GM19372 (cell line): ENCODE measurements around the gene TTC34.
"Not testable (repeated sequence)": the region's sequence is repeated elsewhere in the genome, so short reads cannot be mapped to it uniquely, and the experiment has no call there.

Experiments
- ATAC-seq: cut with Tn5 transposase; IDR thresholded peaks from one replicate; pipeline ENCODE4 v1.9.1; 2021; ENCODE audit warnings: mild to moderate bottlenecking, low read depth, moderate library complexity; ENCODE audit not compliant: unreplicated experiment

TTC34 gene

GRCh38 chr1:2684878-2685277 lies 116.6 kb downstream of the TTC34 start:
- ATAC-seq, result not testable (repeated sequence)

DNA sequence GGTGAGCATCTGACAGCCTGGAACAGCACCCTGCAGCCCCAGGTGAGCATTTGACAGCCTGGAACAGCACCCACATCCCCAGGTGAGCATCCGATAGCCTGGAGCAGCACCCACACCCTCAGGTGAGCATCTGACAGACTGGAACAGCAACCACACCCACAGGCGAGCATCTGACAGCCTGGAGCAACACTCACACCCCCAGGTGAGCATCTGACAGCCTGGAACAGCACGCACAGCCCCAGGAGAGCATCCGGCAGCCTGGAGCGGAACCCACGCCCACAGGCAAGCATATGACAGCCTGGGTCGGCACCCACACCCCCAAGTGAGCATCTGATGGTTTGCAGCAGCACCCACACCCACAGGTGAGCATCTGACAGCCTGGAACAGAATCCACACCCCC lies 117.5 kb downstream of the TTC34 start:
- ATAC-seq, result not testable (repeated sequence)

DNA sequence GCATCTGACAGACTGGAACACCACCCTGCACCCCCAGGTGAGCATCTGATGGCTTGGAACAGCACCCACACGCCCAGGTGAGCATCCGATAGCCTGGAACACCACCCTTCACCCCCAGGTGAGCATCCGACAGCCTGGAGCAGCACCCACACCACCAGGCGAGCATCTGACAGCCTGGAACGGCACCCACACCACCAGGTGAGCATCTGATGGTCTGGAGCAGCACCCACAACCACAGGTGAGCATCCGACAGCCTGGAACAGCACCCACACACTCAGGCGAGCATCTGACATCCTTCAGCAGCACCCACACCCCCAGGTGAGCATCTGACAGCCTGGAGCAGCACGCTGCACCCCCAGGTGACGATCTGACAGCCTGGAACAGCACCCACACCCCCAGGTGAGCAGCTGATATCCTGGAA lies 118.2 kb downstream of the TTC34 start:
- not testable (repeated sequence) for ATAC-seq

- ATAC-seq, result not testable (repeated sequence)
Observed at GRCh38 chr1:2682879-2683278, 118.6 kb downstream of the TTC34 start.

DNA sequence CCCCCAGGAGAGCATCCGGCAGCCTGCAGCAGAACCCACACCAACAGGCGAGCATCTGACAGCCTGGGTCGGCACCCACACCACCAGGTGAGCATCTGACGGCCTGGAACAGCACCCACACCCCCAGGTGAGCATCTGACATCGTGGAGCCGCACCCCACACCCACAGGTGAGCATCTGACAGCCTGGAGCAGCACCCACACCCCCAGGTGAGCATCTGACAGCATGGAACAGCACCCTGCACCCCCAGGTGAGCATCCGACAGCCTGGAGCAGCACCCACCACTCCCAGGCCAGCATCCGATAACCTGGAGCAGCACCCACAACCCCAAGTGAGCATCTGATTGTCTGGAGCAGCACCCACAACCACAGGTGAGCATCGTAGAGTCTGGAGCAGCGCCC lies 124.8 kb downstream of the TTC34 start:
- ATAC-seq, result not testable (repeated sequence)

GRCh38 chr1:2671656-2672055 lies 129.8 kb downstream of the TTC34 start:
- not testable (repeated sequence) for ATAC-seq

GRCh38 chr1:2659806-2660205 lies 141.7 kb downstream of the TTC34 start:
- not testable (repeated sequence) for ATAC-seq

GRCh38 chr1:2657909-2658308 lies 143.6 kb downstream of the TTC34 start:
- not testable (repeated sequence) for ATAC-seq

DNA sequence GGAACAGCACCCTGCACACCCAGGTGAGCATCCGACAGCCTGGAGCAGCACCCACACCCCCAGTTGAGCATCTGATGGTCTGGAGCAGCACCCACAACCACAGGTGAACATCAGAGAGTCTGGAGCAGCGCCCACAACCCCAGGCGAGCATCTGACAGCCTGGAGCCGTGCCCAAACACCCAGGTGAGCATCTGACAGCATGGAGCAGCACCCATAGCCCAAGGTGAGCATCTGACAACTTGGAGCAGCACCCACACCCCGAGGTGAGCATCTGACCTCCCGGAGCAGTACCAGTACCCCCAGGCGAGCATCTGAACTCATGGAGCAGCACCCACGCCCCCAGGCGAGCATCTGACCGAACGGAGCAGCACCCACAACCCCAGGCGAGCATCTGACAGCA lies 144.4 kb downstream of the TTC34 start:
- not testable (repeated sequence) for ATAC-seq

- ATAC-seq, result not testable (repeated sequence)
Observed at GRCh38 chr1:2655598-2656434, 145.7 kb downstream of the TTC34 start.

DNA sequence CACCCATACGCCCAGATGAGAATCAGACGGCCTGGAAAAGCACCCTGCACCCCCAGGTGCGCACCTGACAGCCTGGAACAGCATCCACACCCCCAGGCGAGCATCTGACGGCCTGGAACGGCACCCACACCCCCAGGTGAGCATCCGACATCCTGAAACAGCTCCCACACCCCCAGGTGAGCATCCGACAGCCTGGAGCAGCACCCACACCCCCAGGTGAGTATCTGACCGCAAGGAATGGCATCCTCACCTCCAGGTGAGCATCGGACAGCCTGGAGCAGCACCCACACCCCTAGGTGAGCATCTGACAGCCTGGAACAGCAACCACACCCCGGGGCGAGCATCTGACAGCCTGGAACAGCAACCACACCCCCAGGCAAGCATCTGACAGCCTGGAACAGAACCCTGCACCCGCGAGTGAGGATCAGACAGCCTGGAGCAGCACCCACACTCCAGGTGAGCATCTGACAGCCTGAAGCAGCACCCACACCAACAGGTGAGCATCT lies 147.0 kb downstream of the TTC34 start:
- ATAC-seq, result not testable (repeated sequence)

DNA sequence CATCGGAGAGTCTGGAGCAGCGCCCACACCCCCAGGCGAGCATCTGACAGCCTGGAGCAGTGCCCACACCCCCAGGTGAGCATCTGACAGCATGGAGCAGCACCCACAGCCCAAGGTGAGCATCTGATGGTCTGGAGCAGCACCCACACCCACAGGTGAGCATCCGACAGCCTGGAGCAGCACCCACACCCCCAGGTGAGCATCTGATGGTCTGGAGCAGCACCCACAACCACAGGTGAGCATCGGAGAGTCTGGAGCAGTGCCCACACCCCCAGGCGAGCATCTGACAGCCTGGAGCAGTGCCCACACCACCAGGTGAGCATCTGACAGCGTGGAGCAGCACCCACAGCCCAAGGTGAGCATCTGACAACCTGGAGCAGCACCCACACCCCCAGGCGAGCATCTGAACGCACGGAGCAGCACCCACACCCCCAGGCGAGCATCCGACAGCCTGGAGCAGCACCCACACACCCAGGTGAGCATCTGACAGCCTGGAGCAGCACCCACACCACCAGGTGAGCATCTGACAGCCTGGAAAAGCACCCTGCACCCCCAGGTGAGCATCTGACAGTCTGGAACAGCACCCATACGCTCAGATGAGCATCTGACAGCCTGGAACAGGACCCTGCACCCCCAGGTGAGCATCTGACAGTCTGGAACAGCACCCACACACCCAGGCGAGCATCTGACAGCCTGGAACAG lies 147.6 kb downstream of the TTC34 start:
- ATAC-seq, result not testable (repeated sequence)

DNA sequence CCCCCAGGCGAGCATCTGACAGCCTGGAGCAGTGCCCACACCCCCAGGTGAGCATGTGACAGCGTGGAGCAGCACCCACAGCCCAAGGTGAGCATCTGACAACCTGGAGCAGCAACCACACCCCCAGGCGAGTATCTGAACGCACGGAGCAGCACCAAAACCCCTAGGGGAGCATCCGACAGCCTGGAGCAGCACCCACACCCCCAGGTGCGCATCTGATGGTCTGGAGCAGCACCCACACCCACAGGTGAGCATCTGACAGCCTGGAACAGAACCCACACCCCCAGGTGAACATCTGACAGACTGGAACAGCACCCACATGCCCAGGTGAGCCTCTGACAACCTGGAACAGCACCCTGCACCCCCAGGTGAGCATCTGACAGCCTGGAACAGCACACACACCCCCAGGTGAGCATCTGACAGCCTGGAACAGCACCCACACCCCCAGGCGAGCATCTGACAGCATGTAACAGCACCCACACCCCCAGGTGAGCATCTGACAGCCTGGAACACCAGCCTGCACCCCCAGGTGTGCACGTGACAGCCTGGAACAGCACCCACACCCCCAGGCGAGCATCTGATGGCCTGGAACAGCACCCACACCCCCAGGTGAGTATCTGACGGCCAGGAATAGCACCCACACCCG lies 148.4 kb downstream of the TTC34 start:
- not testable (repeated sequence) for ATAC-seq

DNA sequence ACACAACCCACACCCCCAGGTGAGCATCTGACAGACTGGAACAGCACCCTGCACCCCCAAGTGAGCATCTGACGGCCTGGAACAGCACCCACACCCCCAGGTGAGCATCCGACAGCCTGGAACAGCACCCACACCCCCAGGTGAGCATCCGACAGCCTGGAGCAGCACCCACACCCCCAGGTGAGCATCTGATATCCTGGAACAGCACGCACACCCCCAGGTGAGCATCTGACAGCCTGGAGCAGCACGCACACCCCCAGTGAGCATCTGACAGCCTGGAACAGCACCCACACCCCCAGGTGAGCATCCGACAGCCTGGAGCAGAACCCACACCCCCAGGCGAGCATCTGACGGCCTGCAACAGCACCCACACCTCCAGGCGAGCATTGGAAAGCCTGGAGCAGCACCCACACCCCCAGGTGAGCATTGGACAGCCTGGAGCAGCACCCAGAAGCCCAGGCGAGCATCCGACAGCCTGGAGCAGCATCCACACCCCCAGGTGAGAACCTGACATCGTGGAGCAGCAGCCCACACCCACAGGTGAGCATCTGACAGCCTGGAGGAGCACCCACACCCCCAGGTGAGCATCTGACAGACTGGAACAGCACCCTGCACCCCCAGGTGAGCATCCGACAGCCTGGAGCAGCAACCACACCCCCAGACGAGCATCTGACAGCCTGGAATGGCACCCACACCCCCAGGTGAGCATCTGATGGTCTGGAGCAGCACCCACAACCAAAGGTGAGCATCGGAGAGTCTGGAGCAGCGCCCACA lies 149.2 kb downstream of the TTC34 start:
- ATAC-seq, result not testable (repeated sequence)

- ATAC-seq, result no peak
Observed at GRCh38 chr1:2650967-2651645, 150.4 kb downstream of the TTC34 start.

- ATAC-seq, result no peak
Observed at GRCh38 chr1:2646837-2647236, 154.7 kb downstream of the TTC34 start.

- no peak for ATAC-seq
Observed at GRCh38 chr1:2645776-2646175, 155.7 kb downstream of the TTC34 start.

DNA sequence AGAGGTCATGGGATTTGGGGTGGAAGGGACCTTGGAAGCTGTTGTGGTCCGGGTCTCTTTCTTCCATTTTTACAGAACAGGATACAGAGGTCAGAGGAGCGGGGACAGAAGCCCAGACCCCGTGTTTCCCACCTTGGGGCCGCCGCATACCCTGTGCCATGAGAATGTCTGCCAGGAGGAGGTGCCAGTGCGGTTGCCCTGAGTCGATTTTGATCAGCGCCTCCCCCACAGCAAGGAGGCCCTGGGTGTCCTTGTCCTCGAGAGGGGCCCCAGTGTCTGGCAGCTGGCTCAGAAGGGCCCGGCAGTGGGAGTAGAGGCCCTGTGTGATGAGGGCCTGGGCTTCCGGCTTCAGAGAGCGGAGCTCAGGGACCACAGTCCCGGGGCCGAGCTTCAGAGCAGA lies 156.3 kb downstream of the TTC34 start:
- ATAC-seq, result no peak

DNA sequence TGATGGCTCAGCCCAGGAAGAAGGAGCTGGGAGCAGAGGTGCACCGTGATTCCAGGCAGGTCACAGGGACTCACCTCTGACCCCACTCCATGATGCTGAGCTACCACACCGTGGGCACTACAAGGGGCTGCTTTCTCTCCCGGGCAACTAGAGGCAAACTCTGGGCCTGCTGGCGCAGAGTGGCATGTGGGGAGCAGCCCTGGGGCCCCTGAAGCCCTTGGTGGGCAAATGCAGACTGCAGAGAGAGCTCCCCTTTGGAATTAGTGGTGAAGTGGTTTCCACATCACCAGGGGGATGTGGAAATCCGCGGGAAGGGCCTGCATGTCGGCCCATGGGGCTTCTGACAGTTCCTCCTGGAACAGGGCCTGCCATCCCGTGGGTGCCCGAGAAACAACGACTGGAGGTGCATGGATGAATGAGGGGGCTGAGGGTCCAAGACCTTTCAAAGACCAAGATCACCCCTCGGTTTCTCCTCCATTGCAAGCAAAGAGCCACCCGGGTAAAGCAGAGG lies 156.8 kb downstream of the TTC34 start:
- no peak for ATAC-seq
